PC-3 (cell line): Measurements from ENCODE around the gene STXBP6. TPM values are rescaled to one million over a fixed set of nuclear protein-coding genes. Genes with fewer than 3 reads are reported as not detected.

Experiments used
- ATAC-seq: fragments of 200-7000 bp; cut with Tn5 transposase; 2 replicates; pipeline ENCODE4 v1.9.1; 2020; ENCODE audit warnings: mild to moderate bottlenecking, moderate library complexity
- BruUV-seq: library from RNA; stranded (reverse); fragments of 400-500 nt; replicated peaks from 2 replicates; lab custom pipeline; 2021; lab: Mats Ljungman, UMichigan
- CTCF ChIA-PET: fragments of 300-600 bp; sonication (Branson Sonifier 250); formaldehyde crosslinking; loops from one replicate; lab custom pipeline; 2022; ENCODE audit warnings: antibody characterized with exemption; lab: Charles Lee
- POLR2A ChIA-PET: fragments of 300-600 bp; sonication (Branson Sonifier 250); formaldehyde crosslinking; loops from one replicate; lab custom pipeline; 2022; ENCODE audit warnings: antibody characterized with exemption; ENCODE audit not compliant: unreplicated experiment; lab: Charles Lee
- DNase-seq: peaks from one replicate; pipeline ENCODE4 v3.0.0-alpha.2; 2015
- H2AFZ ChIP-seq: fragments of 300-600 bp; sonication (generic); 2 replicates; pipeline ENCODE4 v1.6.0; 2016; ENCODE audit warnings: antibody characterized with exemption, low read length
- H3F3A ChIP-seq: fragments of 300-600 bp; sonication (generic); one replicate; pipeline ENCODE4 v1.6.0; 2017; ENCODE audit warnings: antibody characterized with exemption, low read length, control low read depth, mild to moderate bottlenecking; ENCODE audit not compliant: unreplicated experiment
- H3K27ac ChIP-seq: fragments of 300-600 bp; sonication (generic); 2 replicates; pipeline ENCODE4 v1.5.1; 2016; ENCODE audit warnings: mild to moderate bottlenecking, low read length
- H3K27me3 ChIP-seq: fragments of 300-600 bp; sonication (generic); 2 replicates; pipeline ENCODE4 v1.6.1; 2016; ENCODE audit warnings: low read length, mixed read lengths
- H3K36me3 ChIP-seq: fragments of 300-600 bp; sonication (generic); 2 replicates; pipeline ENCODE4 v1.6.1; 2016; ENCODE audit warnings: low read depth, mixed run types, low read length, mixed read lengths
- H3K4me1 ChIP-seq: fragments of 300-600 bp; sonication (generic); 2 replicates; pipeline ENCODE4 v1.5.1; 2016; ENCODE audit warnings: low read length; ENCODE audit not compliant: insufficient read depth
- H3K4me2 ChIP-seq: fragments of 300-600 bp; sonication (generic); 2 replicates; pipeline ENCODE4 v1.6.0; 2016; ENCODE audit warnings: low read length
- H3K4me3 ChIP-seq: fragments of 300-600 bp; sonication (generic); 2 replicates; pipeline ENCODE4 v1.5.1; 2016; ENCODE audit warnings: mild to moderate bottlenecking, low read length, mixed read lengths
- H3K79me2 ChIP-seq: fragments of 300-600 bp; sonication (generic); 2 replicates; pipeline ENCODE4 v1.6.1; 2017; ENCODE audit warnings: low read length, mixed read lengths
- H3K9ac ChIP-seq: fragments of 300-600 bp; sonication (generic); 2 replicates; pipeline ENCODE4 v1.6.0; 2016; ENCODE audit warnings: mild to moderate bottlenecking, low read length
- H3K9me2 ChIP-seq: fragments of 300-600 bp; sonication (generic); replicated peaks from 2 replicates; pipeline ENCODE4 v1.6.1; 2016; ENCODE audit warnings: mixed run types, low read length, mixed read lengths
- H3K9me3 ChIP-seq: fragments of 300-600 bp; sonication (generic); 2 replicates; pipeline ENCODE4 v1.6.1; 2016; ENCODE audit warnings: low read length, mixed read lengths
- H4K20me1 ChIP-seq: fragments of 300-600 bp; sonication (generic); 2 replicates; pipeline ENCODE4 v1.6.1; 2016; ENCODE audit warnings: low read length, mixed read lengths
- EZH2 ChIP-seq: fragments of 300-600 bp; sonication (generic); IDR thresholded peaks from one replicate; pipeline ENCODE4 v1.6.1; 2017; ENCODE audit warnings: antibody characterized with exemption, mild to moderate bottlenecking, low read length; ENCODE audit not compliant: unreplicated experiment
- EZH2phosphoT487 ChIP-seq: fragments of 300-600 bp; sonication (generic); IDR thresholded peaks from 2 replicates; pipeline ENCODE4 v1.6.1; 2018; ENCODE audit warnings: mild to moderate bottlenecking, antibody characterized with exemption, low read length, borderline replicate concordance
- intact Hi-C: fragments of 100-400 bp; cut with micrococcal nuclease; formaldehyde crosslinking; loops from 2 replicates; pipeline ENCODE4 v1.9.0; 2023
- total RNA-seq: library from RNA; depleted of rRNA; stranded (reverse); fragments of >200 nt; gene quantifications from 2 replicates; pipeline ENCODE4 v1.2.3, GENCODE V29; 2014
- TF ChIP-seq, protein P1 (sequence below): fragments of 300-600 bp; sonication (generic); conservative IDR thresholded peaks from 2 replicates; pipeline ENCODE4 v1.5.1; 2017; ENCODE audit warnings: antibody characterized with exemption, low read depth, mild to moderate bottlenecking, low read length

STXBP6 gene
- total RNA-seq, 1 experiment from 2014 or later = 0.40 TPM

DNA sequence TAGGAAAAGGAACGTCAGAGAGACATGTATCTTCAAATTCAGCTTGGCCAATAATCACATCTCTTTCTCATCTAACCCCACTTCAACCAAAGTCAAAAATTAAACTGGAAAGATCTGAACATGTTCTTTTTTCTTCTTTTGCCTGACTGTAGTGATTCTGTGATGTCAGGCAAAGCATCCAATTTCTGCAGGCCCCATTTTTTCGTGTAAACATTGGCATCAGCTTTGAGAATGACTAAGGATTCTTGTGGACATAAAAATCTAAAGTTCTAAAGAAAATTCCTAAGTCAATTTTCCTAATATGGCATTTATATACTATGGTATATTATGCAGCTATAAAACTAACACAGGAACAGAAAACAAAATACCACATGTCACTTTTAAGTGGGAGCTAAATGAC, 89.1 kb downstream of the STXBP6 start:
- no peak overlapping the region for H3K9ac ChIP-seq
- no peaks in the 10 kb centered on the region for H4K20me1 ChIP-seq
- DNase-seq (no peak), ATAC-seq (no peak)
- no peak for TF ChIP-seq EZH2phosphoT487
- TF ChIP-seq EZH2 = no peak
- TF ChIP-seq, protein P1, sequence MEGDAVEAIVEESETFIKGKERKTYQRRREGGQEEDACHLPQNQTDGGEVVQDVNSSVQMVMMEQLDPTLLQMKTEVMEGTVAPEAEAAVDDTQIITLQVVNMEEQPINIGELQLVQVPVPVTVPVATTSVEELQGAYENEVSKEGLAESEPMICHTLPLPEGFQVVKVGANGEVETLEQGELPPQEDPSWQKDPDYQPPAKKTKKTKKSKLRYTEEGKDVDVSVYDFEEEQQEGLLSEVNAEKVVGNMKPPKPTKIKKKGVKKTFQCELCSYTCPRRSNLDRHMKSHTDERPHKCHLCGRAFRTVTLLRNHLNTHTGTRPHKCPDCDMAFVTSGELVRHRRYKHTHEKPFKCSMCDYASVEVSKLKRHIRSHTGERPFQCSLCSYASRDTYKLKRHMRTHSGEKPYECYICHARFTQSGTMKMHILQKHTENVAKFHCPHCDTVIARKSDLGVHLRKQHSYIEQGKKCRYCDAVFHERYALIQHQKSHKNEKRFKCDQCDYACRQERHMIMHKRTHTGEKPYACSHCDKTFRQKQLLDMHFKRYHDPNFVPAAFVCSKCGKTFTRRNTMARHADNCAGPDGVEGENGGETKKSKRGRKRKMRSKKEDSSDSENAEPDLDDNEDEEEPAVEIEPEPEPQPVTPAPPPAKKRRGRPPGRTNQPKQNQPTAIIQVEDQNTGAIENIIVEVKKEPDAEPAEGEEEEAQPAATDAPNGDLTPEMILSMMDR = no peak
- no peak overlapping the region for H2AFZ ChIP-seq
- H3K4me2 ChIP-seq = no peak overlapping the region
- no peak overlapping the region for H3K4me3 ChIP-seq
- H3K36me3 ChIP-seq = no peaks in the 10 kb centered on the region
- CTCF ChIA-PET = no interaction called here
- BruUV-seq = no TSS peak
- POLR2A ChIA-PET = no interaction called here
- no peak overlapping the region for H3K27ac ChIP-seq
- no peaks in the 10 kb centered on the region for H3K27me3 ChIP-seq
- no peaks in the 10 kb centered on the region for H3K79me2 ChIP-seq
- H3F3A ChIP-seq = no peaks in the 10 kb centered on the region
- intact Hi-C loops = no loop called here
- no peaks in the 10 kb centered on the region for H3K4me1 ChIP-seq
- no peaks in the 10 kb centered on the region; the same call in 1 of the 2 replicates for H3K9me3 ChIP-seq
- no peaks in the 10 kb centered on the region for H3K9me2 ChIP-seq

DNA sequence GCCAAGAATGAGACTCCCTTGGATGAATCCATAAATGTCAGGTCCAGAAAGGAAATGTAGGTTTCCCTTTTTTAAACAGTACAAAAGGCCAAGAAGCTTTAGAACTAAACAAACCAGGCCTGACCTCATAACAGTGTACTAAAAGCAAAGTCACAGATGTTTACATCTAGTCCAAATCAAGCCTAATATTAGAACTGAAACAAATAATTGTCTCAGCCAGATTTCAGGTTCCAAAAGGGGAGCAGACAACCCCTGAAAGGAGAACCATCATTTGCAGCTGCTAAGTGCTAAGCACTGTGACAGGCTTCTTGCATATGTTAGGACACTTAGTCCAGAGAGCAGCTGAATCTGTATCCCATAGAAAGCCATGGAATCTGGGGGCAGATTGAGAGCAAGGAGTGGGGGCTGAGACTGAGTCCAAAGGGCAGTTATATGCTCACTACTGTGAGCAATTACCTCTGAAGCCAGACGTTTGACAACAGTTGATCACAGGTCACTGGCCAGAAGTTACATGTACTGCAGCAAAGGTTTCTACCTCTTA, 90.1 kb downstream of the STXBP6 start:
- H3K79me2 ChIP-seq = no peaks in the 10 kb centered on the region

DNA sequence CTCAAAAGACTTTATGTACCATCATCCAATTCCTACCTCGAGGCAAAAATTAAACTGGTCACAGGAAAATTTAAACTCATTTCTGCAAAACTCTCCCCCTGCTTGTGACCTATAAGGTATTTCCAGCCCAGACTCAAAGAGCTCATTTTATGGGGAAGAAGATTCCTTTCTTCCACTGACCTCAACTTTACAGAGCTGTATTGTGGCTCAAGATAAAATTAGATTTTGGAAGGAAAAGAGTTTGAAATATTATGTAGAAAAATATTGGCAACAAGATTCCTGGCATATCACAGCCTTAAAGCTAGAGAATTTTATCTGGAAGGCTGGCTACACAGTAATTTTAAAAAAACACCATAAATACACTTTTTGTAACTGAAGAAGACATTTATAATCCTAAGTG, 91.7 kb downstream of the STXBP6 start:
- no peaks in the 10 kb centered on the region for H4K20me1 ChIP-seq
- BruUV-seq = no TSS peak
- no peak overlapping the region for H3K4me3 ChIP-seq
- H2AFZ ChIP-seq = no peak overlapping the region
- no peaks in the 10 kb centered on the region; the same call in 1 of the 2 replicates for H3K9me3 ChIP-seq
- no peak overlapping the region for H3K4me2 ChIP-seq
- POLR2A ChIA-PET = no interaction called here
- H3K4me1 ChIP-seq = no peaks in the 10 kb centered on the region
- CTCF ChIA-PET = no interaction called here
- ATAC-seq (no peak), DNase-seq (no peak)
- no peaks in the 10 kb centered on the region for H3K79me2 ChIP-seq
- no peaks in the 10 kb centered on the region for H3F3A ChIP-seq
- H3K9ac ChIP-seq = no peak overlapping the region
- no peaks in the 10 kb centered on the region for H3K27me3 ChIP-seq
- no peaks in the 10 kb centered on the region for H3K36me3 ChIP-seq
- H3K27ac ChIP-seq = no peak overlapping the region
- TF ChIP-seq EZH2phosphoT487 (no peak), EZH2 (no peak)
- TF ChIP-seq, protein P1 = no peak
- intact Hi-C loops = no loop called here
- no peaks in the 10 kb centered on the region for H3K9me2 ChIP-seq

More for the DNA sequence above, 90.1 kb downstream of the STXBP6 start:
- H3K4me1 ChIP-seq = no peaks in the 10 kb centered on the region
- H3F3A ChIP-seq = no peaks in the 10 kb centered on the region
- no peaks in the 10 kb centered on the region for H4K20me1 ChIP-seq
- intact Hi-C loops = no loop called here
- no peak for DNase-seq
- no peak overlapping the region for H3K27ac ChIP-seq
- no peaks in the 10 kb centered on the region for H3K27me3 ChIP-seq
- TF ChIP-seq EZH2phosphoT487 (no peak), EZH2 (no peak)
- TF ChIP-seq, protein P1 = no peak
- no peak overlapping the region for H3K9ac ChIP-seq
- no peaks in the 10 kb centered on the region for H3K9me2 ChIP-seq
- no peak overlapping the region for H3K4me3 ChIP-seq
- H2AFZ ChIP-seq = no peak overlapping the region
- no peak overlapping the region for H3K4me2 ChIP-seq
- ChIA-PET CTCF (no interaction called here), POLR2A (no interaction called here)
- no TSS peak for BruUV-seq
- ATAC-seq = no peak
- H3K36me3 ChIP-seq = no peaks in the 10 kb centered on the region
- no peaks in the 10 kb centered on the region; the same call in 1 of the 2 replicates for H3K9me3 ChIP-seq
